HL-60 (cell line): ENCODE results near the gene EVI5.
"Not testable (repeated sequence)": the region's sequence is repeated elsewhere in the genome, so short reads cannot be mapped to it uniquely, and the experiment has no call there.

Experiments
- DNase-seq, 2 experiments: peaks; one replicate each; pipeline ENCODE4 v3.0.0-alpha.2; 2010 to 2020; ENCODE audit warnings: low read depth in 1 of 2, low spot score in 1 of 2
- H3K27ac ChIP-seq: fragments of 250-450 bp; sonication (Bioruptor Pico); replicated peaks from 2 replicates; pipeline ENCODE4 v1.5.1; 2020; ENCODE audit warnings: mild to moderate bottlenecking, moderate library complexity
- H3K27me3 ChIP-seq: fragments of 250-450 bp; sonication (Bioruptor Pico); 2 replicates; pipeline ENCODE4 v1.5.1; 2021; ENCODE audit warnings: mild to moderate bottlenecking, moderate library complexity; ENCODE audit not compliant: insufficient read depth, poor library complexity, severe bottlenecking
- H3K4me3 ChIP-seq: replicated peaks from 2 replicates; pipeline ENCODE4 v1.5.1; 2011; ENCODE audit warnings: mild to moderate bottlenecking, control low read depth, low read length; ENCODE audit not compliant: insufficient read depth
- CTCF ChIP-seq: IDR thresholded peaks from one replicate; pipeline ENCODE4 v1.5.1; 2011; ENCODE audit warnings: low read length, control low read depth, inconsistent platforms; ENCODE audit not compliant: insufficient read depth
- GABPA ChIP-seq: IDR thresholded peaks from 2 replicates; pipeline ENCODE4 v1.6.1; 2012; ENCODE audit warnings: low read depth
- POLR2AphosphoS5 ChIP-seq: IDR thresholded peaks from 2 replicates; pipeline ENCODE4 v1.6.1; 2012; ENCODE audit warnings: low read depth
- REST ChIP-seq: IDR thresholded peaks from 2 replicates; pipeline ENCODE4 v1.6.1; 2012; ENCODE audit warnings: low read depth; ENCODE audit not compliant: insufficient replicate concordance
- SPI1 ChIP-seq: IDR thresholded peaks from 2 replicates; pipeline ENCODE4 v1.6.1; 2012; ENCODE audit warnings: low read depth, mild to moderate bottlenecking, borderline replicate concordance

Gene EVI5

GRCh38 chr1:92653605-92654381 is 131.1 kb downstream of the EVI5 start:
- Histone ChIP-seq H3K27ac (no peak overlapping the region), H3K27me3 (no peaks in the 10 kb centered on the region), H3K4me3 (no peak overlapping the region)
- DNase-seq: no peak
- no peak for TF ChIP-seq SPI1
- no peak for TF ChIP-seq REST
- TF ChIP-seq CTCF: no peak
- TF ChIP-seq POLR2AphosphoS5: no peak
- TF ChIP-seq GABPA: no peak

GRCh38 chr1:92640686-92641085 is 144.2 kb downstream of the EVI5 start:
- H3K27ac ChIP-seq, H3K4me3 ChIP-seq, DNase-seq: not testable (repeated sequence)

GRCh38 chr1:92638498-92638897 is 146.4 kb downstream of the EVI5 start:
- Histone ChIP-seq H3K27me3 (no peaks in the 10 kb centered on the region), H3K4me3 (no peak overlapping the region), H3K27ac (no peak overlapping the region)
- DNase-seq: no peak
- TF ChIP-seq CTCF (no peak), GABPA (no peak)

More at GRCh38 chr1:92640686-92641085, 144.2 kb downstream of the EVI5 start:
- not testable (repeated sequence) for H3K27me3 ChIP-seq

GRCh38 chr1:92635203-92635602 is 149.7 kb downstream of the EVI5 start:
- H3K27ac ChIP-seq, H3K27me3 ChIP-seq, DNase-seq, H3K4me3 ChIP-seq: not testable (repeated sequence)

- H3K27ac ChIP-seq: no peak overlapping the region
- peak in 1 of 2 experiments; percentile 5 for DNase-seq
- H3K4me3 ChIP-seq: no peak overlapping the region
- no peaks in the 10 kb centered on the region for H3K27me3 ChIP-seq
- TF ChIP-seq POLR2AphosphoS5 (no peak), CTCF (no peak), REST (no peak), GABPA (no peak), SPI1 (no peak)
These were observed 161.6 kb downstream of the EVI5 start for GRCh38 chr1:92623187-92623778.
